ENCODE data around the gene PET100. TPM values are rescaled to one million over a fixed set of nuclear protein-coding genes. Genes with fewer than 3 reads are reported as not detected.

The PET100 gene
- polyA plus RNA-seq, 2 of the 4 experiments (the other 2 are of a cell fraction): 48.6 to 99.3 TPM

DNA sequence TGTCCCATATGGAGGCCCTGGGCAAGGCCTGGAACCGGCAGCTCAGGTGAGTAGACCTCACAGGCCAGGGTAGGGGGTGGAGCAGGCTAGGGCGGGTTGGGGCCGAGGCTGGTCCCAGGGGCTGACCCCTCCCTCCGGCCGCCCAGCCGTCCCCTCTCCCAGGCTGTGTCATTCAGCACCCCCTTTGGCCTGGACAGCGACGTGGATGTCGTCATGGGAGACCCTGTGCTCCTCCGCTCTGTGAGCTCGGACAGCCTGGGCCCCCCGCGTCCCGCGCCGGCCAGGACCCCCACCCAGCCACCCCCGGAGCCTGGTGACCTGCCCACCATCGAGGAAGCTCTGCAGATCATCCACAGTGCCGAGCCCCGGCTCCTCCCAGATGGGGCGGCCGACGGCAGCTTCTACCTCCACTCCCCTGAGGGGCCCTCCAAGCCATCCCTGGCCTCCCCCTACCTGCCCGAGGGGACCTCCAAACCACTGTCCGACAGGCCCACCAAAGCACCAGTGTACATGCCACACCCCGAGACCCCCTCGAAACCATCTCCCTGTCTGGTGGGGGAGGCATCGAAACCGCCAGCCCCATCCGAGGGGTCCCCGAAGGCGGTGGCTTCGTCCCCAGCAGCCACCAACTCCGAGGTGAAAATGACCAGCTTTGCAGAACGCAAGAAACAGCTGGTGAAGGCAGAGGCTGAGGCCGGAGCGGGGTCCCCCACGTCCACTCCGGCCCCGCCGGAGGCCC, 17.9 kb upstream of the PET100 start:
- no peak for ATAC-seq
- Histone ChIP-seq H3K27ac (no peak overlapping the region), H3K4me2 (no peak overlapping the region), H3K4me3 (no peak overlapping the region), H3K4me1 (no peaks in the 10 kb centered on the region), H3K9me3 (no peaks in the 10 kb centered on the region)
- CTCF ChIA-PET: interaction anchor here (0.6 kb wide), 1 partner anchor 69 kb away, joined by 4 read pairs; the partner anchor contains the start of gene TRAPPC5
- no peak for TF ChIP-seq KDM1A (IDR thresholded peaks at IDR 0.05; ENCODE audit: low read depth)
- TF ChIP-seq REST (IDR thresholded peaks at IDR 0.05): peak; percentile 70
- POLR2A ChIA-PET: no interaction called here
- FAIRE-seq: no peak
- DNase-seq (ENCODE audit: low read depth in 1 of 2, low spot score in 1 of 2): no peak
- 94% methylated on average over 15 of the region's 41 CpGs for WGBS (ENCODE audit: missing lambda C conversion rate)

DNA sequence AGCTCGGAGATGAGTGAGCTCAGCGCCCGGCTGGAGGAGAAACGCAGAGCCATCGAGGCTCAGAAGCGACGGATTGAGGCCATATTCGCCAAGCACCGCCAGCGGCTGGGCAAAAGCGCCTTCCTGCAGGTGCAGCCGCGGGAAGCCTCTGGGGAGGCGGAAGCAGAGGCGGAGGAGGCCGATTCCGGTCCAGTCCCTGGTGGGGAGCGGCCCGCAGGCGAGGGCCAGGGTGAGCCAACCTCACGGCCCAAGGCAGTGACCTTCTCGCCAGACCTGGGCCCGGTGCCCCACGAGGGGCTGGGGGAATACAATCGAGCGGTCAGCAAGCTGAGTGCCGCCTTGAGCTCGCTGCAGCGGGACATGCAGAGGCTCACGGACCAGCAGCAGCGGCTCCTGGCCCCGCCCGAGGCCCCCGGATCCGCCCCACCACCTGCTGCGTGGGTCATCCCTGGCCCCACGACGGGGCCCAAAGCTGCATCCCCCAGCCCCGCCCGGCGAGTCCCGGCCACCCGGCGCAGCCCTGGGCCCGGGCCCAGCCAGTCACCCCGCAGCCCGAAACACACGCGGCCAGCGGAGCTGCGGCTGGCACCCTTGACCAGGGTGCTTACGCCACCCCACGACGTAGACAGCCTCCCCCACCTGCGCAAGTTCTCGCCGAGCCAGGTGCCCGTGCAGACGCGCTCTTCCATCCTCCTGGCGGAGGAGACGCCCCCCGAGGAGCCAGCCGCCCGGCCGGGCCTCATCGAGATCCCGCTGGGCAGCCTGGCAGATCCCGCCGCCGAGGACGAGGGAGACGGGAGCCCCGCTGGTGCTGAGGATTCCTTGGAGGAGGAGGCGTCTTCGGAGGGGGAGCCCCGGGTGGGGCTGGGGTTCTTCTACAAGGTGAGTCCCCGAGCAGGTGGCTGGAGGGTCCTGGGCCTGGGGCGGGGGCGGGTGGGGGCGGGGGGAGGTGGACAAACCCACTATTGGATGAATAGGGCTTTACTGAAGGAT, 17.0 kb upstream of the PET100 start:
- Histone ChIP-seq H3K9me3 (no peaks in the 10 kb centered on the region), H3K4me3 (no peak overlapping the region), H3K4me2 (no peak overlapping the region), H3K4me1 (no peaks in the 10 kb centered on the region), H3K27ac (no peak overlapping the region)
- DNase-seq (ENCODE audit: low read depth in 1 of 2, low spot score in 1 of 2): no peak
- no peak for FAIRE-seq
- WGBS (ENCODE audit: missing lambda C conversion rate): 90% methylated on average over 25 of the region's 81 CpGs
- no peak for ATAC-seq
- ChIA-PET CTCF (no interaction called here), POLR2A (no interaction called here)
- no peak for TF ChIP-seq NFE2L2 (conservative IDR thresholded peaks at IDR 0.05; ENCODE audit: low read length)
- TF ChIP-seq RAD21 (conservative IDR thresholded peaks at IDR 0.05 in 1 of 2, IDR thresholded peaks at IDR 0.05 in 1 of 2): no peak
- TF ChIP-seq CBX8 (IDR thresholded peaks at IDR 0.05): no peak
- no peak for TF ChIP-seq KDM5A (IDR thresholded peaks at IDR 0.05)
- TF ChIP-seq ATOH8 (CRISPR knock-in tag; IDR thresholded peaks at IDR 0.05; ENCODE audit: low read depth): no peak
- no peak for TF ChIP-seq PHF8 (IDR thresholded peaks at IDR 0.05; ENCODE audit: borderline replicate concordance, low read depth)

DNA sequence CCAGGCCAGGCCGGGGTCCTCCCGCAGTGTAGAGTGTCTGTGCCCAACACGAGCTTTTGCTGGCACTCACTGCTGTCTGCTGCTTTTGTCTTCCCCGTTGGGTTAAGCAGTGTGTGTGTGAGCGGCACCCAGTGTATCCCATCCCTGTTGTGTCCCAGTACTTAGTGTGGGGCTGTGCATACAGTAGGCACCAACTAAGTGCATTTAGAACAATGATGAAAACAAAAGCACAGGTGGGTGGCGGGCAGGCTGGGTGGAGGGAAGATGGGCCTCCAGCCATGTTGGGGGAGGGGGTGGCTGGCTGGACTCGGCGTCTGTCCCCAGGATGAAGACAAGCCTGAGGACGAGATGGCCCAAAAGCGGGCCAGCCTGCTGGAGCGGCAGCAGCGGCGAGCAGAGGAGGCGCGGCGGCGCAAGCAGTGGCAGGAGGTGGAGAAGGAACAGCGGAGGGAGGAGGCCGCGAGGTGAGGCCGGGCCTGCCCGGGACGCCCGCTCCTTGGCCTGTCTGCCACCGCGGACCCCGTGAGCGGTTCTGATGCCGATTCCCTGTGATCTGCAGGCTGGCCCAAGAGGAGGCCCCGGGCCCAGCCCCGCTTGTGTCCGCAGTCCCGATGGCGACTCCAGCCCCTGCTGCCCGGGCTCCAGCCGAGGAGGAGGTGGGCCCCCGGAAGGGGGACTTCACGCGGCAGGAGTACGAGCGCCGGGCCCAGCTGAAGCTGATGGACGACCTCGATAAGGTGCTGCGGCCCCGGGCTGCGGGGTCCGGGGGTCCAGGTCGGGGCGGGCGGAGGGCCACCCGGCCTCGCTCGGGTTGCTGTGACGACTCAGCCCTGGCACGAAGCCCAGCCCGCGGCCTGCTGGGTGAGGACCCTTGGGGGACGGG, 14.5 kb upstream of the PET100 start:
- ATAC-seq (no peak), FAIRE-seq (no peak), DNase-seq (ENCODE audit: low read depth in 1 of 2, low spot score in 1 of 2) (no peak)
- no peaks in the 10 kb centered on the region for H3K4me1 ChIP-seq
- no peaks in the 10 kb centered on the region for H3K9me3 ChIP-seq
- POLR2A ChIA-PET: no interaction called here
- 90% methylated on average over 22 of the region's 59 CpGs for WGBS (ENCODE audit: missing lambda C conversion rate)
- TF ChIP-seq NR3C1 (IDR thresholded peaks at IDR 0.05) (no peak), RFX5 (IDR thresholded peaks at IDR 0.05) (no peak), EP300 (IDR thresholded peaks at IDR 0.05) (no peak)
- H3K4me3 ChIP-seq: no peak overlapping the region
- CTCF ChIA-PET: interaction anchor here (1.1 kb wide), 1 partner anchor 47 kb away, joined by 3 read pairs; no protein-coding TSS in a partner anchor
- H3K4me2 ChIP-seq: no peak overlapping the region
- H3K27ac ChIP-seq: no peak overlapping the region

Data from A549 (cell line).